GM03348 (cell line): Measurements from ENCODE around the gene ACKR2.

Experiments used
- DNase-seq: peaks from one replicate; pipeline ENCODE4 v3.0.0; 2012; ENCODE audit warnings: low spot score

ACKR2 gene

GRCh38 chr3:42829628-42830436 lies 20.6 kb downstream of the ACKR2 start:
- DNase-seq, result no peak

DNA sequence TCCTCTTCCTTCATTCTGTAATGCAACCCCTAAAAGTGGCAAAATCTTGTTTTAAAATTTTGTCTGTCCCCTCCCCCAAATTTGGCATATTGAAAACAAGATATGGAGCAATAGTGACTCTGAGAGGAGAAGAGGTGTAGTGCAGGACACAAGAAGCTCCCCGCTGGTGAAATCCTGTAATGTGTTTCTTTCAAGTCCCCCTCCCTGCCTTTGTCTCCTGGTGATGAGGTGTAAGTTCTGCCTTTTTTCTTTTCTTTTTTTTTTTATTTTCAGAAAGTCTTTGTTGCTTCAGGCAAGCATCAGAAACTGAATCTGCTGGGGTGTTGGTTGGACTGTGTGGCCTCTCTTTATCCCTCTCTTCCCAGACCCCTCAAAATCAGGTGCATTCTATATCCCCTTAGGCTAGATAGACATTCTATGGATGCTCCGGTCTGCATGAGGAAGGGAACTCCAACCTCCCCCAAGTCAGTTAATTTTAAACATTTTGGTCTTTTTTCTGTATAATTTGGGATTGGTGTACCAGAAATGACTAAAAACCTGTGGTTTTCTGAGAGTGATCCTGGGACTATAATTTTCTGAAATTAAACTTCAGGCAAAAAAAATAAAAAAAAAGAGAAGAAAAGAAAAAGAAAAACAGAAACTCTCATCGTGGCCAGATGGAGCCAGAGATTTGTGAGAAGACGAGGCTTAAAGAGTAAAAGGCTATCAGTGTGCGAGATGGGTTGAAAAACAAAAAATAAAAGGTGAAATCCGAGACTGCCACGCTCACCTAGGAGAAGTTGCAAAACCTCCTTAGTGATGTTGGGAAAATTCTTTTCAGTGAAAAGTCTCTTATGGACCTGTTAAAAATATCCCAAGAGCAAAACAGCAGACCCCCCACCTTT lies 21.4 kb downstream of the ACKR2 start:
- peak; percentile 24 for DNase-seq

DNA sequence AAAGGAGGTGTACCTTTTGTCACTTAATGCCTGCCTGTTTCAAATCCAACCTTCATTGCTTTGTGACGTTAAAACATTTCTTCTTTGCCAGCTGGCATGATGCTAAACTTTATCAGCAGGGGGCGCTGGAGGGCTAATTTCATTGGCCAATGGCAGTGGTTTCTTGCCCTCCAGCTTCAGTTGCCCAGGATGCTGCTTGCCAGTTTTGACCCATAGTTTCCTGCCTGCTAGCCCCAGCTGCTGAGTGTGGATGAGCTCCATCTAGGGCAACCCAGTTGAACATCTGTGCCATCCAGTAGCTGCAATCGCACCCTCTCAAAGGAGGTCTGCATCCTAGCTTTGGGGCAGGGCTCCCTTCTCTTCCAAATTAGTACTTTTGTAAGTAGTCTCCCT lies 22.1 kb downstream of the ACKR2 start:
- DNase-seq, result peak; percentile 53

DNA sequence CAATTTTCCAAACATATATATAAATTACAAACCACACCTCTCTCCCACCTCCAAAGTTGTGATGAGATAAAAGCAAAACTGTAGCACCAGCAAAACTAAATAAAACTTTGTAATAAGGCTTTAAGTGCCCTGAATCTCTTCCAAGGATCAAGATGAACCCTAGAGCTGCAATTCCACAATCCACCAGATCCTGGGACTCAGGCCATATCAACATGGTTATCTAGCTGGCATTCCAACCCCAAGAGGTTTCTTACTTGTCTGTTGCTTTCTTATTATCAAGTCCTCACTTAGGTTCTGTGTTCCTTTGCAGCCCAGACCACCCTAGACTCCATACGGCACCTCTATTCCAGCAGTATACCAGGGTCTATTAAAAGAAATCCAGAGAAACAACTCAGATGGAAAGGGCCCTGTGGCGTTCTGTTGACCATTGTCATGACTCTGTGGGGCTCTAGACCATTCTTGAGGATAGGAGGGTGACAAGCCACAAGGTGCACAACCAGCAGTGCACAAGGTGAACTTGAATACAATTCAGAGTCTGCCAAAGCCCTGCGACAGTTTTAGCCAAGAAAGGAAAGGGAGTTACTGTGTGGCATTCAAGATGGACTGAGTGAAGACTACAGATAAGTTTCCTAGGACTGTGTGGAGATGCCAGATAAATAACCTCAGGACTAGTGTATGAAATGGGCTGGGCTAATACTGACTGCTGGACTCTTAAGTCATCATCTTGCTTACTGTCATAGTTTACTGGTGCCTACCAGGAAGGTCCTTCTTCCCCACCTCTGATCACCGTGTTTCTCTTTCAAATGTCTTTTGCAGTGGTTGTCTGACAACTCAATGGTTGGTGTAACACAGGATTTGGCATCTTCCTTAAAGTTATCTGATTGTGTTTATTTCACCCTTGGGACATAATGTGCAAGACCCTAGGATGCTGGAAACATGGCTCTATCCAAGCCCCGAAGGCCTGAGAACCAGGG lies 27.2 kb downstream of the ACKR2 start:
- no peak for DNase-seq

- no peak for DNase-seq
Observed at GRCh38 chr3:42838571-42838970, 29.3 kb downstream of the ACKR2 start.

DNA sequence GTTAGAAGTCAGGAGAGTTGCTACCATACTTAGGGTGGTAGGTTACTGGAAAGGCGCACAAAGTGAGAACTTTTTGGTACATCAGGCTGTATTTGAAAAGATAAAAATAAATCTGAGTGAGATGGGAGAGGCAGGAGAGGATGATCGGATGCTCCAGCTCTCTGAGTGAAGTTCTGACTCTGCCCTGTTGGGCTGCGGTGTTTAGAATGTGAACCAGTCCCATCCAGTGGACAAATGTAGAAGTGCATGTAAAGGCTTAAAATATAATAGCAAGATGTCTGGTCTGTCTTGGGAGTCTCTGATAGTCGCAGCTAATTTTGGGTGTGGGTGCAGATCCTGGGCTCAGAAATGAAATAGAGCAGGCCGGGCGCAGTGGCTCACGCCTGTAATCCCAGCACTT lies 30.4 kb downstream of the ACKR2 start:
- peak; percentile 85 for DNase-seq

- DNase-seq, result no peak
Observed at GRCh38 chr3:42841332-42841731, 32.1 kb downstream of the ACKR2 start.

- DNase-seq, result no peak
Observed at GRCh38 chr3:42843713-42844411, 34.6 kb downstream of the ACKR2 start.

- DNase-seq, result no peak
Observed at GRCh38 chr3:42844412-42844713, 35.1 kb downstream of the ACKR2 start.

DNA sequence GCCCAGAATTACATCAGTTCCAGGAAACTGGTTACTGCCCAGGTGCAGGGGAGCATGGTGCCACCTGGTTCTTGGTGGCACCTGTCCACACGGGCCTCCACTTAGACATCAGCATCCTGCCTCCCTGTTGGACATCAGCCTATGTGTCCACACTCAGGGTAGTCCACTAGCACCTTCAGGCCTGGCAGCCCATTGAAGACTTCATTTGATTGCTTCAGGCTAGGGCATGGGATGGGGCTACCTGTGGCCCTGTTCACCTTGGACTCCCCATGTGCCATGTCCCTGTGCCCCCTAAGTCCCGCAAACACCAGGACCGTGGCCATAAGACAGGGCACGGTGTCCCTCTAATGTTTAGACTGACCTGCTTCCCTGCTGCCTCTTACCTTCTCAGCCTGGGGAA lies 35.6 kb downstream of the ACKR2 start:
- no peak for DNase-seq

DNA sequence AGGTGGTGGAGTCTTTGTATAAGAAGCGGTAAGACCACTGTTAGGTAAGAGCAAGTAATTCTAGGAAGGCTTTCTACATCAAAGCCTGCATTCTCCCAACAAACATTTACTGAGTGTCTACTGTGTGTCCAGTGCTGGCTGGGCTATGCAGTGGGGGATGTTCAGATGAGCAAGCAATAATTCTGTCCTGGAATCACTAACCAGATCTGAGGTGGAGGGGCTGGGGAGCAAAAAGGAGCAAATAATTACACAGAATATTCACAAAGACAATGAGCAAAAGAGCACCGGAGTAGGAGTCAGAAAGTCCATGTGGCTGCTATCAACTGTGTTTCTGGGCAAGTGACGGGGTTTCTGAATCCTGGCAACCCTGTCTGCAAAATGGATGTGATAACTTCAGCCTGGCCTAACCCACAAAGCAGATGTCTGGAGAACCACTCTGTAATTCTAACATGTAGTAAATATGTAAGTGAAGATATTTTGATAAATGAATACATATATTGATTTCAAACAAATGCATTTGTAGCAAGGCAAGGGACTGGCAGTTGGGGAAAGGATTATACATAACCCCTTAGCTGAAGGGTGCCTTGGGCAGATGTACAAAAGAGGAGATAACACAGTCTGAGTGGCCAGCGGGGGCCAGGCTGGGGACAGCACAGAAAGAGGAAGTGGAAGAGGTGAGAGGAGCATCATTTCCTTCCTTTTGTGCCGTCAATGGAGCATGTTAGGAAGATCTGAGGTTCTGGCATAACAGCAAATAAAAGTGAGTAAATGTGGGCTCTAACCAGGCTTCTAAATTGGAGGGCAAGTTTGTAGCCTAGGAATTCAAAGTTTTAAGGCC lies 37.7 kb downstream of the ACKR2 start:
- no peak for DNase-seq

DNA sequence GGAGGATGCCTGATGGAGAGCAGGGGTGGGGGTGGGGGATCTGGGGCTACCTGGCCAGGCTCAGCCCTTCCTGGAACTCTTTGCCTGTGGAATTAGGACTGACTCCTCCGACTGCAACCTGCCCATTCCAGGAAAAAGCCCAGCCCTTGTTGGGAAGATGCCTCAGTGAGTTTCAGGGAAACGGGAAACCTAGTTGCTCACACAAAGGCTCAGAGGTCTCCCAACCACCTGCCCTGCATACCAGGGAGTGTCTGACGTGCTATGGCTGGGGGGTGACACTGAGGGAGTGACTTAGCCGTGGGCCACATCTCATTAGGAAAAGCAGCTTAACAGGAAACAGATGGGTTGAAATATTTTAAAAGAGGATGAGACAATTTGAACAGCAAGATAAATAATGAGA lies 38.5 kb downstream of the ACKR2 start:
- DNase-seq, result no peak

DNA sequence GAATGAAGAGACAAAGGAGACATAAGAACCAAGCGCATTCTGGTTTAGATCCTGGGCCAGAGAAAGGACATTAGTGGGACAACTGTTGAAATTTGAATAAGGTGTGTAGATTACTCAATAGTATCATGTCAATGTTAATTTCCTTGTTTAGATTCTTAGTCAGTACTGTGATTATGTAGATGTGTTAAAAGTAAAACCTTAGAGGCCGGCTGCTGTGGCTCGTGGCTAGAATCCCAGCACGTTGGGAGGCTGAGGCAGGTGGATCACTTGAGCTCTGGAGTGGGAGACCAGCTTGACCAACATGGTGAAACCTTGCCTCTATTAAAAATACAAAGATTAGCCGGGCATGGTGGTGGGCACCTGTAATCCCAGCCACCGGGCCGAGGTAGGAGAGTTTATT lies 39.8 kb downstream of the ACKR2 start:
- no peak for DNase-seq

DNA sequence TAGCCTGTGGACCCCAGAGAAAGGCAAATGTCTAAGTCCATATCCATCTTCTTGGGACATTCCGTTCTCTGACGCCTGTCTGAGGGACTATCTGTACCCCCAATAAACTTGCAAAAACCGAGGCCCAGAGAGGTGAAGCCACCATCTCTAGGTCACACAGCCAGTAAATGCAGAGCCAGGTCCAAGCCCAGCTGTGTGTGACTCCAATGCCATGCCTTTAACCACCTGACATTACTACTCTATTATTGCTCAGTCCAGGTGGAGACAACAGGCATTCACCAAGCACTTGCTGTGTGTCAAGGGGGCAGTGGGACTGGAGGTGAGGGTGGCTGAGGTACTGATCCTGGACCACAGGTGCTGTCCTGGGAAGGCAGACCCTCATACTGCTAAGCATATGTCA lies 41.0 kb downstream of the ACKR2 start:
- no peak for DNase-seq

DNA sequence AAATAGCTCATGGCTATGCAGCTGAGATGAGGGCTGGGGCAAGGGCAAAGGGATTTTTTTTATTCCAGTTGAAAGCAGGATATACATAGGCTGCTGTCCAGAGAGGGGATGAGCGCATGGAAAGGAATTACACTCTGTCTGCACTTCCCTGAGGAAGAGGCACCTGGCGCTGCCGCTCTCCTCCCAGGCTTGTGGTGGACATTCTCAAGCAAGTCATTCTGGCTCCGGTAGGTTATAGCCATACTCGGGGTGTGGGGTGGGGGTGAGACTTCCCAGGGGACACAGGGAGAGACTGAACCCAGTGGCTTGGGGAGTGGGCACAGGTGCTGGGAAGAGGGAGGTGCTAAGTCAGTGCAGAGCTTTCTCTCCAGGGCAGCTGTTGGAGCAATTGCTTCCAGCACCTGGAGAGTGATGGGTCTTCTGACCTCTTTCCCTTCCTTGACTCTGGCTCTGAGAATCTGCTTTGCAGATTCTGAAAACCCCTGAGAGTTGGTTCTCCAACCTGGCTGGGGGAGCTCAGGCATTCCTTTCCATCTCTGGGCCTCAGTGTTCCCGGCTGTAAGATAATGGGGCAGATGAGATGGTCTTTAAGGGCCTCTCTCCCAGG lies 42.1 kb downstream of the ACKR2 start:
- no peak for DNase-seq

- DNase-seq, result peak; percentile 30
Observed at GRCh38 chr3:42852441-42852840, 43.2 kb downstream of the ACKR2 start.

GRCh38 chr3:42853056-42853455 lies 43.8 kb downstream of the ACKR2 start:
- DNase-seq, result no peak

DNA sequence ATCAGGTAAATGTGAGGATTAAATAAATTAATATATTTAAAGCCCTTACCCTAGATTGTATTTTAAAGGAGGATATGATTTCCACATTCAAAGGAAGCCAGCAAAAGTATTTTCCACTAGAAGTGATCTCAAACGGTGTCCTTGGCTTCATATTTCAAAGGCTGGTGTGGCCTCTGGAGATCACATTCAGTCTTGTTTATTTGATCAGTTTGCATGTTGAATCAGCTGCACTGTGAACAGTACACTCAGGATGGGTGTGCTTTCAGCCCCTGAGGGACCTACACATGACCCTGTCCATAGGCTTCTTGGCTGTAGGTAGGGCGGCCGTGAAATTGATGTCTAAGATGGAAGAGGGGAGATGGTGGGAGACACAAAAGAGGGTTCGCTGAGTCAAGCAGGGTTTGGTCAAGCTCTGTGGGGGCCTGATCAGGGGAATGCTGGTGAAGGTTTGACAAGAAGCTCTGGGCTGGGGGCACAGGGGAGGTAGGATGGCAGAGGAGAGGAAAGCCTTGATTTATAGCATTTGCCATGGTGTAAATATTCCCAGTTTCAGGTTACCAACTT lies 44.6 kb downstream of the ACKR2 start:
- DNase-seq, result no peak

- no peak for DNase-seq
Observed at GRCh38 chr3:42855219-42855546, 45.9 kb downstream of the ACKR2 start.
